DND-41 (cell line): ENCODE measurements around the gene C17orf50.
A peak's percentile ranks its signal among the peaks of the same experiment; 100 is the strongest.

Source experiments
- ATAC-seq: fragments of 200-7000 bp; cut with Tn5 transposase; 3 replicates; pipeline ENCODE4 v1.9.1; 2021; ENCODE audit warnings: low read depth; ENCODE audit not compliant: insufficient read depth
- DNase-seq: peaks from one replicate; pipeline ENCODE4 v3.0.0-alpha.2; 2020
- H2AFZ ChIP-seq: 2 replicates; pipeline ENCODE4 v1.6.0; 2012; ENCODE audit warnings: low read depth, low read length
- H3K27ac ChIP-seq: 2 replicates; pipeline ENCODE4 v1.5.1; 2012; ENCODE audit warnings: low read length, inconsistent platforms
- H3K27me3 ChIP-seq: fragments of 200-600 bp; sonication (generic); 2 replicates; pipeline ENCODE4 v1.6.0; 2012; ENCODE audit warnings: low read length, mild to moderate bottlenecking, inconsistent platforms; ENCODE audit not compliant: insufficient read depth, poor library complexity
- H3K36me3 ChIP-seq: 2 replicates; pipeline ENCODE4 v1.5.1; 2012; ENCODE audit warnings: low read length, inconsistent platforms; ENCODE audit not compliant: insufficient read depth
- H3K4me1 ChIP-seq: 2 replicates; pipeline ENCODE4 v1.5.1; 2012; ENCODE audit warnings: mild to moderate bottlenecking, low read length; ENCODE audit not compliant: insufficient read depth
- H3K4me2 ChIP-seq: 2 replicates; pipeline ENCODE4 v1.6.0; 2012; ENCODE audit warnings: mild to moderate bottlenecking, moderate library complexity, low read length, inconsistent platforms; ENCODE audit not compliant: insufficient read depth
- H3K4me3 ChIP-seq, 2 experiments: fragments of 200-600 bp in 1 of 2; shearing (Covaris generic) in 1 of 2; 2 replicates each; pipeline ENCODE4 v1.5.1; 2012 to 2016; ENCODE audit warnings: inconsistent platforms in 2 of 2, low read length in 2 of 2, mild to moderate bottlenecking in 2 of 2, low read depth in 1 of 2, moderate library complexity in 1 of 2
- H3K79me2 ChIP-seq: 2 replicates; pipeline ENCODE4 v1.6.0; 2012; ENCODE audit warnings: low read length, inconsistent platforms; ENCODE audit not compliant: insufficient read depth
- H3K9ac ChIP-seq: 2 replicates; pipeline ENCODE4 v1.6.0; 2012; ENCODE audit warnings: low read depth, mild to moderate bottlenecking, inconsistent platforms, low read length, moderate library complexity
- H3K9me3 ChIP-seq: 2 replicates; pipeline ENCODE4 v1.5.1; 2012; ENCODE audit warnings: low read length, moderate library complexity, mild to moderate bottlenecking, inconsistent platforms; ENCODE audit not compliant: insufficient read depth, severe bottlenecking
- H4K20me1 ChIP-seq: 2 replicates; pipeline ENCODE4 v1.6.0; 2012; ENCODE audit warnings: low read length; ENCODE audit not compliant: insufficient read depth
- EZH2 ChIP-seq: IDR thresholded peaks from 3 replicates; pipeline ENCODE4 v1.6.1; 2012; ENCODE audit warnings: borderline replicate concordance, low read depth, mild to moderate bottlenecking, moderate library complexity, low read length, inconsistent platforms; ENCODE audit not compliant: severe bottlenecking
- TF ChIP-seq, protein P1 (sequence below): IDR thresholded peaks from 2 replicates; pipeline ENCODE4 v1.5.1; 2012; ENCODE audit warnings: borderline replicate concordance, low read length, moderate library complexity, mild to moderate bottlenecking; ENCODE audit not compliant: poor library complexity, severe bottlenecking; ENCODE audit errors: extremely low read depth

Gene C17orf50

DNA sequence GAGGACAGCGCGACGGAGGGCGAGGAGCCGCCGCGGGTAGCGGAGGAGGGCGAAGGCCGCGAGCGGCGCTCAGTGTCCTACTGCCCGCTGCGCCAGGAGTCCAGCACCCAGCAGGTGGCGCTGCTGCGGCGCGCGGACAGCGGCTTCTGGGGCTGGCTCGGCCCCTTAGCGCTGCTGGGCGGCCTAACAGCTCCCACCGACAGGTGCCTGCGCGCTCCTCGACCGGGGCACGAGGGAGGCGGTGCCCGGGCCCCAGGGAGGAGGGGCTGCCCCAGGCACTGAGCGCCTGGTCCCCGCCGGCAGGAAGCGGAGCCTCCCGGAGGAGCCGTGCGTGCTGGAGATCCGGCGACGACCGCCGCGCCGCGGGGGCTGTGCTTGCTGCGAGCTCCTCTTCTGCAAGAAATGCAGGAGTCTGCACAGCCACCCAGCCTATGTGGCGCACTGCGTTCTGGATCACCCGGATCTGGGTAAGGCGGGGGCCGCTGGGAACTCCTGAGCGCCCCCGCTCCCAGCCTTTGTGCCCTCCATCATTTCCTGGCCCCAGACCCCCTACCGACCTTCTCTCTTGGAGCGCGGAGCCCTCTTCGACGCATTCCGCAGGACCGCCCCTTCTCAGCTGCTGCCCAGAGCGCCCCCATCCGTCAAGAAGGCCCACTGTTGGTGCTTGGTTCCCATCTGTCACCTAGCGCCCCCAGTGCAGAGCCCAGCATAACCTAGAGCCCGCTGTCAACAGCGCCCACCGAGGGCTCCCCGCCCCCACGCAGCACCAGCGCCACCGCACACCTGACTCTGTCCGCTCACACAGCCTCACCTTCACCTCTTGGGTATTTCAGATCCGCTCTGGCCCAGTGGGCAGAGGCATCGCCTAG lies 3.7 kb downstream of the C17orf50 start:
- Histone ChIP-seq H2AFZ (peak overlapping the region; percentile 88), H3K4me1 (peaks cover 22% of the 10 kb centered on the region), H3K9ac (peak overlapping the region; percentile 67), H3K36me3 (no peaks in the 10 kb centered on the region), H3K4me3 (peak overlapping the region; percentile 17 to 79; a peak in 3 of 4 replicates), H3K27me3 (no peaks in the 10 kb centered on the region), H3K9me3 (no peaks in the 10 kb centered on the region), H3K4me2 (peak overlapping the region; percentile 100), H4K20me1 (peaks cover 3% of the 10 kb centered on the region; the same call in 1 of the 2 replicates), H3K27ac (peak overlapping the region; percentile 77), H3K79me2 (no peaks in the 10 kb centered on the region)
- DNase-seq: peak; percentile 90
- peak; percentile 91 for ATAC-seq
- TF ChIP-seq, protein P1, sequence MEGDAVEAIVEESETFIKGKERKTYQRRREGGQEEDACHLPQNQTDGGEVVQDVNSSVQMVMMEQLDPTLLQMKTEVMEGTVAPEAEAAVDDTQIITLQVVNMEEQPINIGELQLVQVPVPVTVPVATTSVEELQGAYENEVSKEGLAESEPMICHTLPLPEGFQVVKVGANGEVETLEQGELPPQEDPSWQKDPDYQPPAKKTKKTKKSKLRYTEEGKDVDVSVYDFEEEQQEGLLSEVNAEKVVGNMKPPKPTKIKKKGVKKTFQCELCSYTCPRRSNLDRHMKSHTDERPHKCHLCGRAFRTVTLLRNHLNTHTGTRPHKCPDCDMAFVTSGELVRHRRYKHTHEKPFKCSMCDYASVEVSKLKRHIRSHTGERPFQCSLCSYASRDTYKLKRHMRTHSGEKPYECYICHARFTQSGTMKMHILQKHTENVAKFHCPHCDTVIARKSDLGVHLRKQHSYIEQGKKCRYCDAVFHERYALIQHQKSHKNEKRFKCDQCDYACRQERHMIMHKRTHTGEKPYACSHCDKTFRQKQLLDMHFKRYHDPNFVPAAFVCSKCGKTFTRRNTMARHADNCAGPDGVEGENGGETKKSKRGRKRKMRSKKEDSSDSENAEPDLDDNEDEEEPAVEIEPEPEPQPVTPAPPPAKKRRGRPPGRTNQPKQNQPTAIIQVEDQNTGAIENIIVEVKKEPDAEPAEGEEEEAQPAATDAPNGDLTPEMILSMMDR: peak; percentile 95
- no peak for TF ChIP-seq EZH2

DNA sequence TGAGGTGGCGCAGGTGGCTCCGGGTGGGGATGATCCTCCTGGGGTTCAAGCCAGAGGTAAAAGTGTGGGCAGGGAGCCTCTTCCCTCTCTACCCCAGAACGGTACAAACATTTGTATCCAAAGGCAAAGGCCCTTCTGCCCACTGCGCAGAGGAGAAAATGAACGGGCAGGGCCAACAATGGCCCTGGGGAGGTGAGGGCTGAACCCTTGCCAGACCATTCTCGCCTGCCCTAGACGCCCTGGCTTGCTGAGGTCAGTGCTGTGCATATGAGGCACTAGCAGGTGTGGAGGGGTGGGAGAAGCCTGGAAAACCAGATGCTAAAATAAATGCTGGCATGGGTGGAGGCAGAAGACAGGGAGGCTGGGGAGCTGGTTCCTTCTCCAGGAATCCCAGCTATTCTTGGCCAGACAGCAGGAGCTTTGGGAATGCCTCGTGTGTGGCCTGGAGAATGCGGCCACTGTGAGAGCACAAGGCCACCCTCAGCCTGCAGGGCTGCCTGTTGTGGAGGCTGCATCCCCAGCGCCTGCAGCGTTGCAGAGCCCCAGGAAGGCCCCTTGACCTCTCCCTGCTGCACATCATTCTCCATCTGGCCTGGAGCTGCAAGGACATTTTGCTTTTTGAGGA lies 4.5 kb downstream of the C17orf50 start:
- Histone ChIP-seq H3K4me3 (peak overlapping the region; percentile 17 to 79; a peak in 3 of 4 replicates), H3K36me3 (no peaks in the 10 kb centered on the region), H3K9ac (peak overlapping the region; percentile 67), H3K4me1 (peaks cover 22% of the 10 kb centered on the region), H4K20me1 (peaks cover 3% of the 10 kb centered on the region; the same call in 1 of the 2 replicates), H2AFZ (peak overlapping the region; percentile 88), H3K79me2 (no peaks in the 10 kb centered on the region), H3K27ac (0 out of 2 replicates have a peak overlapping the region, but pooled peaks have one; percentile 77), H3K27me3 (no peaks in the 10 kb centered on the region), H3K4me2 (peak overlapping the region; percentile 100), H3K9me3 (no peaks in the 10 kb centered on the region)
- ATAC-seq: no peak
- TF ChIP-seq, protein P1: no peak
- TF ChIP-seq EZH2: no peak
- no peak for DNase-seq

DNA sequence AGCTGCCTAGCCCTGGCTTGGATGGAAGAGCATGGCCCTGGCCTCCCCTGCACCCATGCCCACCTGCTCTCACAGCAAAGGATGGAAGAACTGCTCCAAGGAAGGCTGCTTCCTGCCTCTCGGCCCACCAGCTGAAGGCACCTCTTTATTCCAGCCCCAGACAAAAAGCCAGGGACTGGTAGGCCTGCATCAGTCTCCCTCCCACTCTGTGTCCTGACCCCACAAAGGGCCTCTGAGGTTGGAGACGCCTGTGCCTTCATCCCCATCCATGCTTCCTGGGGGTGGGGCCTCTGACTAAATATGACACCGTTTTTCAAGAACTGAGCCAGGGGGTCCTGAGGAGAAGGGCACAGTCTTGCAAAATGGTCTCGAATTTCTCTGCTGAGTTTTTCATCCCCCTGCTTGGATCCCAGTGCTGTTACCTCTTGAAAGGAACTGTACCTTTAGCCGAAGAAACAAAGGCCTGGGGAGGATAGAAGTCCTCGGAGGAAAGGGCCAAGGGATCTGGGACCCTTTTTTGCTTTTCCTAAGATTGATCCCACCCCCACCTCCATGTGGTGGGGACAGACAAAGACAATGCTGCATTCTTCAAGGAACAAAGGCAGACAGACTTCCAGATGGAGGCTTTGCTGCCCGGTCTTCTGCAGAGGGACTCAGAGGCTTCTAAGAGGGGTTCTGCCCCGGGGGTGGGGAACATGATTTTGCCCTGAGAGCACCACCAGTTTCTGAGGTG lies 5.2 kb downstream of the C17orf50 start:
- Histone ChIP-seq H3K27ac (no peak overlapping the region), H3K9me3 (no peaks in the 10 kb centered on the region), H3K79me2 (no peaks in the 10 kb centered on the region), H3K4me2 (no peak overlapping the region), H3K9ac (no peak overlapping the region), H3K36me3 (no peaks in the 10 kb centered on the region), H2AFZ (peak overlapping the region; percentile 13; the same call in 1 of the 2 replicates), H3K4me3 (no peak overlapping the region), H3K27me3 (no peaks in the 10 kb centered on the region), H4K20me1 (peaks cover 3% of the 10 kb centered on the region; the same call in 1 of the 2 replicates), H3K4me1 (peaks cover 22% of the 10 kb centered on the region)
- TF ChIP-seq, protein P1: no peak
- TF ChIP-seq EZH2: no peak
- no peak for ATAC-seq
- DNase-seq: no peak
